IMR-90 (cell line): ENCODE data around the gene RIOX2. TPM values are rescaled to one million over a fixed set of nuclear protein-coding genes. Genes with fewer than 3 reads are reported as not detected.

ENCODE experiments used
- ATAC-seq: fragments of 200-7000 bp; cut with Tn5 transposase; 2 replicates; pipeline ENCODE4 v1.9.1; 2020; ENCODE audit warnings: low read depth, mild to moderate bottlenecking, moderate library complexity
- BruUV-seq: library from RNA; stranded (reverse); fragments of 400-500 nt; replicated peaks from 2 replicates; lab custom pipeline; 2021; lab: Mats Ljungman, UMichigan
- CTCF ChIA-PET: fragments of 300-600 bp; formaldehyde crosslinking; extraction: SDS; loops from one replicate; lab custom pipeline; 2021; ENCODE audit warnings: antibody characterized with exemption; lab: Yijun Ruan, JAX
- POLR2A ChIA-PET: fragments of 300-600 bp; sonication (Branson Sonifier 250); formaldehyde crosslinking; loops from one replicate; lab custom pipeline; 2022; ENCODE audit warnings: antibody characterized with exemption; ENCODE audit not compliant: unreplicated experiment; lab: Charles Lee
- DNase-seq: peaks from one replicate; pipeline ENCODE4 v3.0.0; 2013
- H2AFZ ChIP-seq: replicated peaks from 2 replicates; pipeline ENCODE3; 2013; ENCODE audit warnings: low read length, mild to moderate bottlenecking; ENCODE audit not compliant: poor library complexity
- H2AK5ac ChIP-seq: 2 replicates; pipeline ENCODE4 v1.6.1; 2013; ENCODE audit warnings: low read depth, low read length, inconsistent platforms
- H2AK9ac ChIP-seq: replicated peaks from 2 replicates; pipeline ENCODE3; 2013; ENCODE audit warnings: mild to moderate bottlenecking, low read depth, low read length, moderate library complexity; ENCODE audit not compliant: poor library complexity
- H2BK120ac ChIP-seq: 2 replicates; pipeline ENCODE4 v1.6.1; 2013; ENCODE audit warnings: low read depth, low read length, inconsistent platforms
- H2BK15ac ChIP-seq: 3 replicates; pipeline ENCODE4 v1.6.1; 2013; ENCODE audit warnings: low read depth, low read length, inconsistent platforms
- H2BK20ac ChIP-seq: 2 replicates; pipeline ENCODE4 v1.6.1; 2013; ENCODE audit warnings: low read depth, mild to moderate bottlenecking, inconsistent platforms, low read length, moderate library complexity
- H2BK5ac ChIP-seq: 2 replicates; pipeline ENCODE4 v1.6.1; 2013; ENCODE audit warnings: mild to moderate bottlenecking, low read depth, low read length, inconsistent platforms; ENCODE audit not compliant: poor library complexity, severe bottlenecking
- H3K14ac ChIP-seq: replicated peaks from 2 replicates; pipeline ENCODE4 v1.6.1; 2013; ENCODE audit warnings: low read depth, low read length, inconsistent platforms
- H3K18ac ChIP-seq: 2 replicates; pipeline ENCODE4 v1.6.1; 2013; ENCODE audit warnings: low read depth, low read length, control low read depth
- H3K23ac ChIP-seq: 2 replicates; pipeline ENCODE4 v1.6.1; 2013; ENCODE audit warnings: low read depth, low read length, inconsistent platforms
- H3K27ac ChIP-seq: 2 replicates; pipeline ENCODE4 v1.5.1; 2013; ENCODE audit warnings: mild to moderate bottlenecking, control low read depth, low read length; ENCODE audit not compliant: insufficient read depth
- H3K27me3 ChIP-seq: 2 replicates; pipeline ENCODE4 v1.6.1; 2013; ENCODE audit warnings: low read length; ENCODE audit not compliant: control insufficient read depth, insufficient read depth
- H3K36me3 ChIP-seq: 2 replicates; pipeline ENCODE4 v1.6.1; 2013; ENCODE audit warnings: low read length, mixed read lengths; ENCODE audit not compliant: control insufficient read depth, insufficient read depth
- H3K4ac ChIP-seq: 2 replicates; pipeline ENCODE4 v1.6.1; 2013; ENCODE audit warnings: low read depth, low read length, inconsistent platforms
- H3K4me1 ChIP-seq: 2 replicates; pipeline ENCODE4 v1.6.1; 2013; ENCODE audit warnings: low read length, mixed read lengths; ENCODE audit not compliant: control insufficient read depth, insufficient read depth
- H3K4me2 ChIP-seq: 2 replicates; pipeline ENCODE4 v1.6.1; 2013; ENCODE audit warnings: low read depth, mild to moderate bottlenecking, control low read depth, low read length, moderate library complexity
- H3K4me3 ChIP-seq: 2 replicates; pipeline ENCODE4 v1.5.1; 2013; ENCODE audit warnings: low read depth, mild to moderate bottlenecking, control low read depth, low read length, moderate library complexity; ENCODE audit not compliant: insufficient read depth
- H3K56ac ChIP-seq: 2 replicates; pipeline ENCODE4 v1.6.1; 2013; ENCODE audit warnings: low read length, inconsistent platforms; ENCODE audit not compliant: insufficient read depth; ENCODE audit errors: extremely low read depth
- H3K79me1 ChIP-seq, 2 experiments: 2 replicates each; pipeline ENCODE4 v1.6.1; 2013; ENCODE audit warnings: low read length in 2 of 2, inconsistent platforms in 1 of 2, low read depth in 1 of 2
- H3K9ac ChIP-seq: 2 replicates; pipeline ENCODE4 v1.6.1; 2013; ENCODE audit warnings: low read depth, low read length, control low read depth
- H3K9me1 ChIP-seq: 2 replicates; pipeline ENCODE4 v1.6.1; 2013; ENCODE audit warnings: low read length, inconsistent platforms; ENCODE audit not compliant: insufficient read depth
- H3K9me3 ChIP-seq: 2 replicates; pipeline ENCODE4 v1.6.1; 2013; ENCODE audit warnings: low read length; ENCODE audit not compliant: control insufficient read depth, insufficient read depth
- H4K20me1 ChIP-seq: 2 replicates; pipeline ENCODE4 v1.6.1; 2013; ENCODE audit warnings: low read length, inconsistent platforms; ENCODE audit not compliant: insufficient read depth
- H4K5ac ChIP-seq: 2 replicates; pipeline ENCODE4 v1.6.1; 2013; ENCODE audit warnings: mild to moderate bottlenecking, low read depth, low read length, control low read depth
- H4K8ac ChIP-seq, 2 experiments: 2 replicates each; pipeline ENCODE4 v1.6.1; 2013; ENCODE audit warnings: low read depth in 2 of 2, low read length in 2 of 2, control low read depth in 1 of 2, inconsistent platforms in 1 of 2
- H4K91ac ChIP-seq: 2 replicates; pipeline ENCODE4 v1.6.1; 2013; ENCODE audit warnings: low read depth, low read length, inconsistent platforms; ENCODE audit not compliant: insufficient read depth
- NFE2L2 ChIP-seq: fragments of 150-350 bp; IDR thresholded peaks from 2 replicates; pipeline ENCODE4 v1.6.1; 2016; ENCODE audit warnings: low read depth, mild to moderate bottlenecking, low read length
- RCOR1 ChIP-seq: IDR thresholded peaks from 2 replicates; pipeline ENCODE4 v1.6.1; 2012; ENCODE audit warnings: mild to moderate bottlenecking, low read length, improper control_type of control experiment; ENCODE audit not compliant: insufficient replicate concordance
- SMC3 ChIP-seq: fragments of 150-350 bp; IDR thresholded peaks from 2 replicates; pipeline ENCODE4 v1.6.1; 2016; ENCODE audit warnings: low read depth, mild to moderate bottlenecking, antibody characterized with exemption, low read length, moderate library complexity
- dilution Hi-C: fragments of 300-500 bp; cut with HindIII; formaldehyde crosslinking; loops from one replicate; pipeline ENCODE4 v1.14.3; 2018; ENCODE audit warnings: low sequenced_read_pairs; ENCODE audit not compliant: unreplicated experiment
- in situ Hi-C: fragments of 300-500 bp; cut with MboI; formaldehyde crosslinking; loops from 3 replicates; pipeline ENCODE4 v1.14.3; 2019; ENCODE audit warnings: low sequenced_read_pairs, inconsistent platforms, mixed read lengths
- intact Hi-C: fragments of 100-400 bp; cut with micrococcal nuclease; formaldehyde crosslinking; loops from 2 replicates; pipeline ENCODE4 v1.10.0; 2022
- polyA plus RNA-seq, 3 experiments: library from polyadenylated mRNA; depleted of rRNA; stranded (reverse); fragments of >200 nt; gene quantifications; 2 replicates each; pipeline ENCODE4 v1.2.3, GENCODE V29; 2012; ENCODE audit warnings: low replicate concordance in 1 of 3
- total RNA-seq: library from RNA; depleted of rRNA; stranded (reverse); fragments of >200 nt; gene quantifications from 2 replicates; pipeline ENCODE4 v1.2.3, GENCODE V29; 2012
- TF ChIP-seq, protein P1 (sequence below): conservative IDR thresholded peaks from 2 replicates; pipeline ENCODE4 v1.5.1; 2012; ENCODE audit warnings: mild to moderate bottlenecking, low read depth, low read length, improper control_type of control experiment

Gene RIOX2
- total and polyA plus RNA-seq, 2 of the 4 experiments (the other 2 are of a cell fraction): 17.2 to 26.7 TPM

DNA sequence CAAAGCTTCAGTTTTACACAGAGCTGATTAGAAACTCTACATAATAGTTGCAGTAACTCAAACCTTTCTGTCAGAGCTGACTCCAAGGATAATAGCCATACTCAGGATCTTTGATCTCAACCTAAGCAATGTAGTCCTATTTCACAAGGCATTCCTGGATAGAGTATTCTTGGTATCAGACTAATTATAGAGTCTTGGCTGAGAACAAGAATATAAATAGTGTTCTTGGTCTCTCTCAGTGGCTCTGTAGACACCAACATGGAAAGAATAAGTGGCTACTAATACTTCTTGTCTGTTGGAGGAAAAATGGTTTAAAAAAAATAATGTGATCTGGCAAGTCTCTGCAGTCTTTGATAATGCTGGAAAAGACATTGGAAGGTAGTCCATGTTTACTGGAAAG is 55.7 kb downstream of the RIOX2 start:
- dilution Hi-C loops (no loop called here), intact Hi-C loops (no loop called here)

More for the DNA sequence above, 55.7 kb downstream of the RIOX2 start:
- no peak overlapping the region for H2BK120ac ChIP-seq
- H3K27ac ChIP-seq: no peak overlapping the region
- H2AK5ac ChIP-seq: no peak overlapping the region
- TF ChIP-seq, protein P1, sequence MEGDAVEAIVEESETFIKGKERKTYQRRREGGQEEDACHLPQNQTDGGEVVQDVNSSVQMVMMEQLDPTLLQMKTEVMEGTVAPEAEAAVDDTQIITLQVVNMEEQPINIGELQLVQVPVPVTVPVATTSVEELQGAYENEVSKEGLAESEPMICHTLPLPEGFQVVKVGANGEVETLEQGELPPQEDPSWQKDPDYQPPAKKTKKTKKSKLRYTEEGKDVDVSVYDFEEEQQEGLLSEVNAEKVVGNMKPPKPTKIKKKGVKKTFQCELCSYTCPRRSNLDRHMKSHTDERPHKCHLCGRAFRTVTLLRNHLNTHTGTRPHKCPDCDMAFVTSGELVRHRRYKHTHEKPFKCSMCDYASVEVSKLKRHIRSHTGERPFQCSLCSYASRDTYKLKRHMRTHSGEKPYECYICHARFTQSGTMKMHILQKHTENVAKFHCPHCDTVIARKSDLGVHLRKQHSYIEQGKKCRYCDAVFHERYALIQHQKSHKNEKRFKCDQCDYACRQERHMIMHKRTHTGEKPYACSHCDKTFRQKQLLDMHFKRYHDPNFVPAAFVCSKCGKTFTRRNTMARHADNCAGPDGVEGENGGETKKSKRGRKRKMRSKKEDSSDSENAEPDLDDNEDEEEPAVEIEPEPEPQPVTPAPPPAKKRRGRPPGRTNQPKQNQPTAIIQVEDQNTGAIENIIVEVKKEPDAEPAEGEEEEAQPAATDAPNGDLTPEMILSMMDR: no peak
- TF ChIP-seq RCOR1: no peak
- TF ChIP-seq NFE2L2: no peak
- TF ChIP-seq SMC3: no peak
- no peaks in the 10 kb centered on the region for H3K4me1 ChIP-seq
- H3K9me3 ChIP-seq: no peaks in the 10 kb centered on the region
- H3K23ac ChIP-seq: no peak overlapping the region
- no peak overlapping the region for H2AK9ac ChIP-seq
- in situ Hi-C loops: no loop called here
- no peak overlapping the region for H4K8ac ChIP-seq
- H3K9me1 ChIP-seq: no peaks in the 10 kb centered on the region
- ATAC-seq: no peak
- H4K20me1 ChIP-seq: no peaks in the 10 kb centered on the region
- no peak overlapping the region for H2BK20ac ChIP-seq
- H3K4me3 ChIP-seq: no peak overlapping the region
- H3K4me2 ChIP-seq: no peak overlapping the region
- no peak overlapping the region for H4K5ac ChIP-seq
- ChIA-PET CTCF (no interaction called here), POLR2A (no interaction called here)
- no peak for DNase-seq
- no peak overlapping the region for H3K4ac ChIP-seq
- H3K56ac ChIP-seq: no peak overlapping the region
- no peak overlapping the region for H2BK15ac ChIP-seq
- H3K18ac ChIP-seq: no peak overlapping the region
- H2AFZ ChIP-seq: no peak overlapping the region
- BruUV-seq: no TSS peak
- peaks cover 5% of the 10 kb centered on the region; the same call in 1 of the 2 replicates for H3K36me3 ChIP-seq
- H4K91ac ChIP-seq: no peak overlapping the region
- no peak overlapping the region for H3K14ac ChIP-seq
- no peak overlapping the region for H2BK5ac ChIP-seq
- H3K9ac ChIP-seq: no peak overlapping the region
- H3K27me3 ChIP-seq: no peaks in the 10 kb centered on the region
- no peaks in the 10 kb centered on the region for H3K79me1 ChIP-seq
